CD4-positive, alpha-beta T cell treated with Interleukin-12 subunit alpha and Interleukin-12 subunit beta, for 1 hour (primary cell): ENCODE results near the gene EPHA3.

Experiments
- DNase-seq: peaks from one replicate; pipeline ENCODE4 v3.0.0-alpha.2; 2020

EPHA3 gene

DNA sequence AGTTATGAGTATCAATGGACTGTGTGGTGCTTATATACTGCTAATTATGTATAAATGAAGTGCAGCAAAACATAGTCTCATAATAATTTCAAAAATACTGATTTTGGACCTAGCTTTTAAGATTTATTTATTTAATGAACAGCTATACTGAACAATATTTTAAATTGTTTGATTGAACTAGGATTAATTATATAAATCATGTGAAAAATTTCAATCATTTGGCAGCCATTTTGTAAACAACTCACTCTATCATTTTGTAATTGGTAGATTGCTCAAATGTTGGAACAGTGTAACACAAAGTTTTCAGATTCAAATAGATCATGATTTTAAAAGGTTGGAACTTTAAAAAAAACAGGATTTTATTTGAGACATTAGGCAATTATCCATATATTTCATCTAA lies 47.0 kb downstream of the EPHA3 start:
- no peak for DNase-seq

DNA sequence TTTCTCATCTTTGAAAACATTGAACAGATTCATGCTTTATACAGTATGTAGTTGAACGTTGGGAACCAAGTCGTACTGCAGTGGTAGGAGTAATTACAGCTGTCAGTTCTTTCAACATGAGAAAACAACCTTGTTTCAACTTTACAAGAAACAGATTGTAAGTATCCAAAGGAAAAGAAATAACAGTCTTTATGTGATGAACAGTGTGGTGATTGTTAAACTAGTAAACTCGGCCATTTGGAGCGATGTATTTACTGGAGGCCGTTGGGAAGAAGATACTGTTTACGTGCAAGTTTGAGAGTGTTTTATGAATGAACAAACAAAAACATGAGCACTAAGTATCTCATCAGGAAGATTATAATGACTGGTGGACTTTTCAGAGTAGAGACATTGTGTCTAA lies 48.4 kb downstream of the EPHA3 start:
- DNase-seq: no peak

DNA sequence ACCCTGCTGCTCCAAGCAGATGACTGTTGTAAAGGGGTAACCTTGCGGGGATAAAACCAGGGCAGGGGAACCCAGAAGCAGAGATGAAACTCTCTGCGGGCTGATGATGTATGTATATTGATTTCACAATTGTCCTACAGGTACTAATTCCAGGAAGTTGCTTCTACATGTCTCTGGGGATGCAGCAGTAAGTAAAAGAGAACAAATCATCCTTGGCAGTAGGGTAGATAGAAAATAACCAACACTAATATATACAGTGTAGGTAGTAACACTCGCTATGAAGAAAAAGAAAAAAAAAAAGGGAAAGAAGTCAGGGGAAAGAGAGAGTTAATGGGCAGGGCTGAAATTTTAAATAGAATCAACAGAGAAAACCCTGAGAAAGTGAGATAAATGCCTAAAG lies 50.2 kb downstream of the EPHA3 start:
- no peak for DNase-seq

DNA sequence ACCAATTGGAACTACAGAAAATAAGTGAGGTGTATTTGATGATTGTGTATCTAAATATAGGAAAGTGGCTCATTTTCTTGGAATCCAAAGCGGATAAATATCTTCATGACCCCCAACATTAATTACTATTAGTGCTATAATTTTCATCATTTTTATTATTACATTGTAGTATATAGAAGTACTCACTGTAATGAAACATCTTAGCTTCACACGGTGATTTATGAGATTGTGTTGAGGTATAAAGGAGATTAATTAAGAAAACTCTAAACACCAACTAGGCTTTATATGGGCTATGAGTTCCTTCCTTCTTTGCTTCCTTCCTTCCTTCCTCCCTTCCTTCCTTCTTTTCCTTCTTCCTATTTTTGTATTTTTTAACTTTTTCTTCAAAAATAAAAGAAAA lies 52.2 kb downstream of the EPHA3 start:
- DNase-seq: no peak

DNA sequence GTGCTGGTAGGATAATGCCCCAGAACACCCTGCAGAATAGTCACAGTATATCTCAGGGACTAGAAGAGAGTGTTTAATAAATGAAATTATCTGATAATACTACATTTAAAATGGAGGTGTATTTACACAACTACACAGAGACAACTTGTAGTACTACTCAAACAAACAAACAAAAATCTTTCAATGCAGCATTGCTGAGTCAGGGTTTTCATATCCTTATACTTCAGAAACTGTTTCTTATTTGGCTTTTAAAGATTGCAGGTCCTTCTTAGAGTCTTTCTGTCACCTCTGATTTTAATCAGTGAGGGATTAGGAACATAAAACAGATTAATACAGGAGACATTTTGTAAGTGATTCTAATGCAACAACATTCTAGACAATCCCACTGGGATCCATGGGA lies 57.4 kb downstream of the EPHA3 start:
- no peak for DNase-seq

DNA sequence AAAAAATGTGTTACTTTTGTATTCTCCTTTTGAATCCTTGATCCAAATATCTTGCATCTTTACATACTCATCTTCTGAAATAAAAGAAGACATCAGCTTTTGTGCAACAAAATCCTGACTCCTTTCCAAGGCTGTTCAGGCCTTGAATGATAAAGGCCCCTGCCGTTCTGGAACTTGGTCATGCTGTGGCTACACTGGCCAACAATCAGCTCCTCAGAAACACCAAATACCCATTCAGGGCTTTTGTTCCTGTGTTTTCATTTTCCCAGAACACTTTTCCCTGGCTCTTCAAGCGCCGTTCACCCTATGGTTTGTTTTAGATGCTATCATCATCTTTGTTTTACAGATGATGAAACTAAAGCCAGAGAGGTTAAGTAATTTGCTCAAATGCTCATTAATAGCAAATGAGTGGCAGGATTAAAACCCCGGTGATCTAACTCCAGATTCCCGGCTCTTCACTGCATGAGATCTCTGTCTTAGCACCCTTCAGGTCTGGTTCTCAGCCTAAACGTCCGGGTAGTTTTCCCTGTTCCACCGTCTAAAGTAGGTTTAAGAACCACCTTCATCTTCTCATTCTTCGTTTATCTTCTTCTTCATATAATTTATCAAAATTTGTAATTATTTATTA lies 58.3 kb downstream of the EPHA3 start:
- no peak for DNase-seq

DNA sequence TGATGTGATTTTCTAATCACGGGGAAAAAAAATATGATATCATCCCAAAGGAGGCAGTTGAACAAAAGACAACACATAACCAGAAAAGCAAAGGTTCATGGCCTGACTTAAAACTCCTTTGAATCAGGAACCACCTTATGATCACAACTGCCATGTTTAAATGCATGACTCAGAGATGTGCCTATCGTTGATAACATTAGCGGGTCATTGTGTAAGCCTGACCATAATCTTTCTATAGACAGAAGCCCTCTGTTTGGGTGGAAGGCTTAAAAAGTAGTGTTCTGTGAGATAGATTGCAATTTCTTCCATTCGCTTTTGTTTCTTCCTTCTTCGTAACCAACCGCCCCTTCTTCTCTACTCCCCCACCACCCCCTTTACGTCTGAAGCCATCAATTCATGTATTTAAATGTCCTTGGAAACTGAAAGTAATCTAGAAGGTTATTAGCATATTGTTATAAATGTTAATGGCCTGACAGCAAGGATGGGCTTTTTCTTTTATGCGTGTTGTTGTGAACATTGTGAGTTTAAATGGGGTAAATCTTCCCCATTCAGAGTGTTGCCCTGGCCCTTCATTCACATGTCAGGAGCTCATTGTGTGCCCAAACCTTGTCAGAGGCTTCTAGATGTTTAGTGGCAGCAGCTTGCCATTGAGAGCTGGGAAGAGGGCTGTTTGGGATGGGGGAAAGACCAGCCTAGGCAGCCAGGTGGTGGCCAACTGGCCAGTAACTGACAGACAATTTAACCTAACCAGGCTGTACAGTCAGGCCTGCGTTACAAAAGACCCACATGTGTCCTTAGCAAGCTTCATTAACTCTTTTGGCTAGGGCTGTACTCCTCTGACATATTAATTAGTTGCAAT lies 64.5 kb downstream of the EPHA3 start:
- DNase-seq: no peak

DNA sequence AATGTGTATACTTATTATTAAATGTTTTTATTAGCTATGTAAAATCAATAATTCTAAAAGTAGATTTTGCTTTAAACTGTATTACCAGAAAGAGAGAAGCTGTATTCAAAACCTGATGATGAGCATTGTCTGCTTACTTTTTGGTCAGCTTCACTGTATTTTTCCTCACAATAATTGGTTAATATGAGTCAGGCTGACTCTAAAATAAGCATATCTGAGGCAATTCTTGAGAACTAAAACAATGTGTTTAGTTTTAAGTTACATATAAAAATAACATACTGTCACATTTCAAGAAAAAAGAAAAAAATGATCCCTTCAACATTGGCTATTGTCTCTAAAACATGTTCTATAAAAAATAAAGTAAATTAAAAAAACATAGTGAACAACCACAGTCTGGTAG lies 66.1 kb downstream of the EPHA3 start:
- no peak for DNase-seq

DNA sequence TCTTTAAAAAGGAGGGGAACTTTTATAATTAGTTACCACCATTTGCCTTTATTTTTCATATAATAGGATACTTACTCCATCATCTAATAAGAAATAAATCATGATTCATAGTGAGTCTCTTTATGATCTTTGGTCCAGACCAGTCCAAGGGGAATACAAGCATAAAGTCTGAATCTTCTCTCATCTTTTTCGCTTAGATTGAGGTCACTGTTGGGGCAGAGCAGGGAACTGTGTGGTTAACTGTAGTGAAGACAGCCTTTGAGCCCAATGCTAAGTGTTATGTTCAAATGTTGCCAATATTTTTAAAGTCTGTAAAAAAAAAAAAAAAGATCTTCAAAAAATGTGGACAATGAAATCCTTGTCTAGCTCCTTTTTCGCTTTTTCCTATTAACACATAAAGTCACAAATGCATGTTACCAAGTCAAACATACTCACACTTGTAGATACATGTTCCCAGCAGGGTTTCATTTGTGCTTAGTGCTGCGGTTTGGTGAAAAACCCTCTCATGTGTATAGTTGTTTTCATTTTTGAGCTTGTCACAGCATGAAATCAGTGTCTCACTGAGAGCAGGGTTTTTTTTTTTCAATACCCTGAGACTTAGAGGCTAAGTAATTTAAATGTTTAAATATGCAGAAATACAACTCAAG lies 72.1 kb downstream of the EPHA3 start:
- DNase-seq: no peak

DNA sequence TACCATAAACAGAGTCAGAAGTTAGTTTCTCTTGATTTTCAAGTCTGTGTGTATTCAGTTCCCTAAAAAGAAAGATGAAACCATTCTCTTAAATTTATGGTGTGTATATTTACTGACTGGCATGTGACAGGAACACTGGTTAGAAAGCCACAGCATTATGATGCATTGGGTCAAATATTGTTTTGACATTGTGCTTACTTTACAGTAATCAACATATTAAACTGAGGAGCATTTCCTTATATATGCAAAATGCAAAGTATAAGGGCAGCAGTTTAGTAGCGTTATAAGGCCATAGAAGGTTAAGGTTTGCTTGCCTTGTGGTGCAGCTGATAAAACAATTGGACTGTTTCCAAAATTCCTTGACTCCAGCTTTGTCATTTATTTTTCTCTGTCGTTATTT lies 72.9 kb downstream of the EPHA3 start:
- DNase-seq: no peak

DNA sequence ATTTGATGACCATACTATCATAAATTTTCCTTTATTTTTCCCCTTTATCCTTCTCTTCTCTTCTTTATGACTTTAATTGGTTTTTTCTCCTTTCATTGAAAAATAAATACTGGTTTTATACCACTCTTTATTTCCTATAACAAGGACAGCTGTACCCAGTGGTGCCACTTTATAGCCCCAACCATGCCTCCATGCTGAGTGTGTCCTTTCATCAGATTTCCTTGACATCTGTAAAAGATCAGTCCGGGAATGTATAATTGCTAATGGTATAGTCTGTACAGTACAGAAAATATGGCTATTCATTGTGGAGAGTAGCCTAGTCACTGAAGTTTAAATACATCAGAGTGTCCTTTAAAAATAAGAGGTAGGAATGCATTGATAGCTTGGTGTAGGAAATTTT lies 74.6 kb downstream of the EPHA3 start:
- no peak for DNase-seq

DNA sequence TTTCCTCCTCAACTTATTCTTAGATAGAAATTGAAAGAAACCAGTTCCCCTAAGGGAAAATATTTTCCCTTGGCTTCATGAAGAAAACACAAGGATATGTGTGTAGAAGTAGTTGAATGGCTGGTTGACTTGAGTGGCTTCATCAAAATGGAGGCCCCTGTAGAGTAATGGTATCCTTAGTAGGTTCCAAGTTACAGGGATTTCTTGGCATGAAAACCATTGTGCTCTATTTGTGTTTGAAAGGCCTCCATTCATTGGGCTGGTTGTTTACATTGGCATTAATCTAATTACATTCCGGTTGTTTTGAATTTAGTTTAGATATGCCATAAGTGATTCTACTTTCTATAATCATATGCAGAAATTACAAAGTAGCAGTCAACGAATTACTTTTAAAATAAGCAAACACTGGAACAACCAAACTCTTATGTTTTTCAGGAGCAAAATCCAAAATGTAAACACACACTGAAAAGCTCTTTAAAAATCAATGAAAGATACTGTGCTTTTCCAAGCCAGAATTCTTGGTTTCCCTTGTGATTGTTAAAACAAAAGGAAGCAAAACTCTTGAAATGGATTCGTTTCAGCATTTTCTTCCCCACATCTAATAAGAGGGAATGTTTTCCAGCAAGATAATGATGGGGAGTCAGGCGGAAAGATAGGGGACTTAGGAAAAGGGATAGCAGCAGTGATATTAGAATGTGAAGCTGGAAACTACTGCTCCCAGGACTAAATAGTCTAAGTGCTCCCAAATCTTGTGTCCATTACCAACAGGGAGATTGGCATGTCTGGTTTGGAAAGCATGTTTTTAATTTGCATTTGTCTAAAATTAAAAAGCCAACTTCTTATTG lies 77.0 kb downstream of the EPHA3 start:
- no peak for DNase-seq

DNA sequence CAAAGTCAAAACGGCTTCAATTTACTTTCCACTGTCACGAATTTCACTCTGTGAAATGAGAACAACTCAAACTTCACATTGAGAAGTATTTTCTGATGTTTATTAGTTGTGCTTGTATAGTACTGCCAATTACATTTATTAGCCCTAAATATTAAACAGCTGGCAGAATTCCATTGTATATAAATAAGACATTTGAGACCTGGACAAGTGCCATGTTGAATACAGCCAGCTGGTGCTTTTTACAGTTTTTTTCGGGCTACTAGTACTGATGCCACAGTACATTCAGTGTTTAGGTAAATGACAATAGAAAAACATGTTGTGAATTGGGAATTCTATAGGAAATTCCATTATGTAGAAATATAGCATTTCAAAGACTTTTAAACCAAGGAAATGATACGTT lies 79.0 kb downstream of the EPHA3 start:
- DNase-seq: no peak

DNA sequence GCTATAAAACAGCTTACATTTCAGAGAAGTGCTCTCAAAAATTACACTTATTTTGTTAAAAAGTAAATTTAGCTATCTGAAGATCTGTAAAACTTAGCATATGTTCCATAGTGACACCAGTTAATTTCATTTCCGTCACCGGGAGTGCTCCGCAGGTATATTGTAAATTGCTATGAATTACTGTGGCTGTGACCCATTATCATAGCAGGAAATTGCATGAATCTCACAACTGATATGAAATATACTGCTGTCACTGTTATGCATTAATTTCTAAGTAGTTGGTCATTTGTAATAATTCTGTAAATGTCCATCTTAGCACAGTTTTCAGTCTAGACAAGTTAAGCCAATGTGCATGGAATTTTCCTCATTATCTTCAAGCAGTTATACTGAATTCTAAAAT lies 91.2 kb downstream of the EPHA3 start:
- no peak for DNase-seq

DNA sequence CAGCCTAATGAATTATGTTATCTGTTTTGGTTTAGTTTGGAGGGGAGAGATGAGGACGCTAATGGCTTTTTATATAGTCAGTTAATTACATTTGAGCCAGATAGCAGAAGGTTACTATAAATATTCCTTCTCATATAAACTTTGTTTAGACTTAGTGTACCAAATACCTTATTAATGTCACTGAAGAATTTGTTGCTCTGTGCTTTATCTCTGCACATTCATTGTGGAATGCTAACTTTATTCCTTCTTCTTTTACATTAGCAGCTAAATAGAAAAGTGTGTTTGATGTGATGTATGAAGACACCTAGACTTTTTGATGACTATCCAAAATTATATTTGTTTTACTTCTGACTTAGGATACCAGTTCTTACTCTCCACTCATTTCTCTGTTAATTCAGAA lies 105.2 kb downstream of the EPHA3 start:
- no peak for DNase-seq

DNA sequence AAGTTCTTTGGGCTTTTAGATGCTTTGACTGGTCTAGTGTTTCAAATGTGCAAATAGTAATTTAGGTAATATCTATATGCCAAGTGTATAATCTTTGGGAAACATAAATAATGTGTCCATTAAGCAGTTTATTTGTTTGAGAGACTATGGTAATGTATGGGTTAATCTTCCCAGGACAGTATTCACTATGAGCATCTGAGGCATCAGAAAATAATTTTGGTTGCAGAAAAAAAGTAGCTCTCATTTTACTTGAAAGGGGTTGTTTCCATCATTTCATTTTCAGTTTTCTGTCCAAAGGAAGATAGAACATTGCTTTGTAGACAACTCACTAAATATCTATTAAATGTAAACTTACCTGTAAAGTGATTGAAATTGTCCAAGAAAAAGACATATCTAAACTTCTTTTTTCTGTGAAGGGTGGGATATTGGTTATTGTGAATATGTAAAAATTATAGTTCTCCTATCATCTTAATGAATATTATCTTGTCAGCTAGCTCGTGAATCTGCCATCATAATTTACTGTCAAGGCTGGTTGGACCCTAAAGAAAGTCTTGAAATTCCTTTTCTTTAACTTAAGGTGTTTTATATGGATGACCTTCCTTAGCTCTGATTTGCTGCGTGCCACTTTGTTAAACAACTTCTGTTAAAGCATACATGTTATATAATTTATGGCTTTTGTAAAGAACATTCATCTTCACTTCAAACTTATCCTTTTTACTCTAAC lies 108.8 kb downstream of the EPHA3 start:
- DNase-seq: no peak

DNA sequence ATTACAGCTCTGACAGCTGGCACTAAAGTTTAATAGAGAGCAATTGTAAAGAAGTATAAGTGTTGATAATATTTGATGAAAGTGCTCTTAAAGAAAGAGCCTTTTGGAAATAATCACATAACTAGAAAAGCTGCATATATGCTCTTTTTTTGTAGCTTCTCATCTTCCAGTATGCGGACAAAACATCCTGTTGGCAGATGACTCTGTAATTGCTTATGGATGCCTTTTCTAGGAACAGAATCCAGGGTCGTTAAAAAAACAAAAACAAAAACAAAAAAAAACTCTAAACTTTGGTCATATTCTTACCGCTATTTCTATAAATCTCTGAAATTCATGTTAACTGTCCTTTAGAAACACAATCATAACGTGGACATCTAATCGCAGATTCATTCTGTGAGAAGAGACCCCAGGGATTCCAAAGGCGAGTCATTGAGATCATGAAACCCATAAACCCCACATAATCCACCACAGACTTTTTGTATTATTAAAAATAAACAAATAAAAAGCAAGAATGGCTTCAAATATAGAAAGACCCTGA lies 109.8 kb downstream of the EPHA3 start:
- no peak for DNase-seq

DNA sequence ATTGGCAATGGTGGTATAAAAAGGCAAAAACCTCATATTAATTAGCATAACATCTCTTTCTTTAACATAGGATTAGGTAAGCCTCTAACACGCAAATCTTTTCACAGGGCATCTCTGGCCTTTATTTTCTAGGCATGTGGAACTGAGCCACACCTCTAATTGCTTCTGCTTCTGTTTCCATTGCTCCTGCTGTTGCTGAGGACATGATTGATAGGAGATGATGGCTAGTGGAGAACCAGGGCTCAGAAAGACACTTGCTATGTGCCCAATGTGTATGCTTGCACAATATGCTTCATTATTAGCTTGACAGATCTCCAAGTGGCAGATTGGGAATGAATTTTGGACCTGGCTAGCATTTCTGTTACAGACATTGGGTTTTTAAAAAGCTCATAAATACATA lies 114.5 kb downstream of the EPHA3 start:
- DNase-seq: no peak

DNA sequence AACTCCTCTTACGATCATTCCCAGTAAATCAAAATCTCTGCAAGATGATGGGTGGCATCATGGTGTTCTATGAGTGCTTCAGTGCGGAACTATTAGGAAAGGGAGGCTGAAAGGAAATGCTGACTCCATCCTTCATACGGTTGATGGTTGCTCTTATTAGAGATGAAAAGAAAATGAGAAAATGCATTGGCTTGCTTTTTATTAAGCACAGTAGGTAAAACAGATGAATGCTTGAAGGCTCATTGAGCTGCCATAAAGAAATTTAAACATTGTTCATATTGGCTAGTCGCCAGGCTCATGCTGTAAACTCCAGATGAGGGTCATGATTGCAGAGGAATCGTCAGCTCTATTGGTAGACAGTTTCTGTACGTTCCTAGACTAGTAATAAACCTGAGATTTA lies 115.8 kb downstream of the EPHA3 start:
- DNase-seq: no peak

DNA sequence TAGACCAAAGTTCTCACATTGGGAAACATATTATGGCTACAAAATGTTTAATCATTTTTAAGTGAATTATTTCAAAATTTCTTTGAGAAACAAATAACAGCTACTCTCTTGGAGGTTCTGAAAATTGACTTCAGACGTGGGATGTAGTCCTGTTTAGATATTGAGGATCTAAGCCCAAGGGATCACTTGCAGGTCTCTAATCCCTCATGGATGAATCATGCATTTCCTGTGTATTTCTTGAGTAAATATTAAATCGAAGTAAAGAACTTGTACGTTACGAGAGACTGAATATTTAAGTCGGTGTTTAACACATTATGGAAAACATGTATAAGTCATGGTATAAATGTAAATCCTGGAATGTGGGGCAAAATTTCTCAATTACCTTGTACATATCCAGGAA lies 119.8 kb downstream of the EPHA3 start:
- DNase-seq: no peak

DNA sequence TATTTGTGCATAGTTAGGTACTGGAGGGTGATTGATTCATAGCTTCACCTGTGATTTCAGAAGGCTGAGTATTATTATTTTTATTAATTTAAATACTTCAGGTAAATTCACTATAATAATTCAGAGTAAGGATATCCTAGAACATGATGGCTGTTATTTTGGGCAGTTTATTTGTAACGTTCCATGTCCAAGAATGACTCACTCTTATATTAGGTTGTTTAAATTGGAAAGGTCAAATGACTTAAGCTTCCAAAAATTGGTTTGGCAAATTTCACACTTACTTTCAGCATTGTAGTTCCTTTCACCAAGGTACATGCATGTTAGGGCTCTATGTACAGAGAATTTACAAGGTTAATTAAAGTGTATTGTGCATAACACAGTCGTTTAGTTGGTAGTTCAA lies 120.2 kb downstream of the EPHA3 start:
- no peak for DNase-seq

DNA sequence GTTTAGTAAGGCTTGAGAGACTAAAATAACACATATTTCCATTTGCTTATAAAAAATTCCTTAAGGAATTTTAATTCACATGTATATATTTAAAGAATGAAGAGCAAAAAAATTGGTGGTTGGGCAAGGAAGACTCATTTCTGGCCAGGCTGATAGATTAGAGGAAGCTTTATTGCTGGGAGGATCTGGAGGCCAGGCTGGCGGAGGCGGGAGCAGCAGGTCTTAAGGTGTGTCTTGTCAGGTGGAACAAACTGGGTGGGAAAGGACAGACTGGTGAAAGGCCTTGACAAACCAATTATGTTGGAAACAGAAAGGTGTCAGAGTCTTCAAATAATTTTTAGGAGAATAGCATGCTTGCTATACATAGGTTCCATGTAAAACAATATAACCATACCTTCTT lies 124.7 kb downstream of the EPHA3 start:
- no peak for DNase-seq
